Cardiac muscle cell (in vitro differentiated cells and primary cell): ENCODE data around the gene CD82. TPM values are rescaled to one million over a fixed set of nuclear protein-coding genes. Genes with fewer than 3 reads are reported as not detected.
A peak's percentile ranks its signal among the peaks of the same experiment; 100 is the strongest.

Source experiments
- DNase-seq, 2 donors: peaks; one replicate each; pipeline versions ENCODE4 v3.0.0 to v3.0.0-alpha.2; 2010 to 2017; ENCODE audit warnings: low read depth in 1 of 2, low spot score in 1 of 2
- H3K27ac ChIP-seq: fragments of 200-600 bp; sonication (generic); 2 replicates; pipeline ENCODE4 v1.5.1; 2016
- H3K27me3 ChIP-seq: fragments of 200-600 bp; sonication (generic); 2 replicates; pipeline ENCODE4 v1.6.0; 2016; ENCODE audit warnings: control low read depth
- H3K36me3 ChIP-seq: fragments of 200-600 bp; sonication (generic); 2 replicates; pipeline ENCODE4 v1.5.1; 2016; ENCODE audit warnings: control low read depth
- H3K4me1 ChIP-seq: fragments of 200-600 bp; sonication (generic); 2 replicates; pipeline ENCODE4 v1.8.1; 2017; ENCODE audit warnings: low read depth, mild to moderate bottlenecking, mixed run types
- H3K4me3 ChIP-seq: fragments of 200-600 bp; sonication (generic); 2 replicates; pipeline ENCODE4 v1.5.1; 2016; ENCODE audit warnings: mild to moderate bottlenecking
- H3K9me3 ChIP-seq: fragments of 200-600 bp; sonication (generic); 2 replicates; pipeline ENCODE4 v1.5.1; 2017; ENCODE audit warnings: low read depth, mild to moderate bottlenecking, control low read depth
- CTCF ChIP-seq: IDR thresholded peaks from 2 replicates; pipeline ENCODE4 v1.5.1; 2012; ENCODE audit warnings: low read depth, mild to moderate bottlenecking, low read length
- polyA plus RNA-seq: library from polyadenylated mRNA; unstranded; fragments of >200 nt; fragmentation: Nextera tagmentation; extraction: Ambion mirVana; gene quantifications from 2 replicates; pipeline ENCODE4 v1.2.1, GENCODE V29; 2016
- total RNA-seq: library from RNA; depleted of rRNA; stranded (reverse); fragments of >200 nt; gene quantifications from 2 replicates; pipeline ENCODE4 v1.2.3, GENCODE V29; 2016

Gene CD82
- total and polyA plus RNA-seq, 2 experiments from 2014 or later = 14.8 to 33.9 TPM

DNA sequence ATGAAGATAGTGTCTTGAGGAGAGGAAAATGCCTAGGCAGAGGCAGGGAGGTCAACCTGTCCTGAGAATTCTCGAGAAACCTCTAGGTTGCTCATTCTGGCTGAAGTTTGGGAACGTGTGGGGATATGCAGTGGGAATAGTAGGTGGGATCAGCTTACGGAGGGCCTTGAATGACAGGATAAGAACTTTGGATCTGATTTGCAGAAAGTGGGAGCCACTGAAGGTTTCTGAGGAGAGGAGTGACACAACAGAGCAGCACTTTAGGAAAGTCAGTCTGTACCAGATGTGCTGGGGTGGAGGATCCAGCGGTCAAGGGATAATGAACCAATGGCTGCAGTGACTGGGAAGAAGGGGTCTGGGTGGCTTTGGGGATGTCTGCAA lies 2.4 kb downstream of the CD82 start:
- Histone ChIP-seq H3K9me3 (no peaks in the 10 kb centered on the region), H3K4me3 (no peak overlapping the region), H3K27me3 (no peaks in the 10 kb centered on the region), H3K4me1 (peaks cover 7% of the 10 kb centered on the region), H3K27ac (no peak overlapping the region), H3K36me3 (no peaks in the 10 kb centered on the region)
- no peak for DNase-seq
- no peak for TF ChIP-seq CTCF

DNA sequence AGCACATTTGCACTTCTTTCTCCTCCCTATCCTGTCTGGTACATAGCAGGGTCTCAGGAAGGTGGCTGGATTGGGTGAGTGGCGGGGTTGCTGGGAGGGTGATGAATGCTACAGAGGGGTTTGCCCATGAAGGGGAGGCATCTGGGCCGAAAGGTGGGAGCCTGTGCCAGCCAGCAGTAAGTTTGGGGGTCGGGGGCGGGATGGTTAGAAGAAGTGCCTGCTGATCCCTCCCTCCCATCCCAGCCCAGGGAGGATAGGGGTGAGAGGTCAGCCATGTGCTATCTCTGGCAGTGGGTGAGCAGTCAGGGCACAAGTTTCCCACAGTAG lies 2.8 kb downstream of the CD82 start:
- TF ChIP-seq CTCF = no peak
- Histone ChIP-seq H3K27ac (no peak overlapping the region), H3K27me3 (no peaks in the 10 kb centered on the region), H3K4me1 (peaks cover 7% of the 10 kb centered on the region), H3K9me3 (no peaks in the 10 kb centered on the region), H3K4me3 (no peak overlapping the region), H3K36me3 (no peaks in the 10 kb centered on the region)
- no peak for DNase-seq

DNA sequence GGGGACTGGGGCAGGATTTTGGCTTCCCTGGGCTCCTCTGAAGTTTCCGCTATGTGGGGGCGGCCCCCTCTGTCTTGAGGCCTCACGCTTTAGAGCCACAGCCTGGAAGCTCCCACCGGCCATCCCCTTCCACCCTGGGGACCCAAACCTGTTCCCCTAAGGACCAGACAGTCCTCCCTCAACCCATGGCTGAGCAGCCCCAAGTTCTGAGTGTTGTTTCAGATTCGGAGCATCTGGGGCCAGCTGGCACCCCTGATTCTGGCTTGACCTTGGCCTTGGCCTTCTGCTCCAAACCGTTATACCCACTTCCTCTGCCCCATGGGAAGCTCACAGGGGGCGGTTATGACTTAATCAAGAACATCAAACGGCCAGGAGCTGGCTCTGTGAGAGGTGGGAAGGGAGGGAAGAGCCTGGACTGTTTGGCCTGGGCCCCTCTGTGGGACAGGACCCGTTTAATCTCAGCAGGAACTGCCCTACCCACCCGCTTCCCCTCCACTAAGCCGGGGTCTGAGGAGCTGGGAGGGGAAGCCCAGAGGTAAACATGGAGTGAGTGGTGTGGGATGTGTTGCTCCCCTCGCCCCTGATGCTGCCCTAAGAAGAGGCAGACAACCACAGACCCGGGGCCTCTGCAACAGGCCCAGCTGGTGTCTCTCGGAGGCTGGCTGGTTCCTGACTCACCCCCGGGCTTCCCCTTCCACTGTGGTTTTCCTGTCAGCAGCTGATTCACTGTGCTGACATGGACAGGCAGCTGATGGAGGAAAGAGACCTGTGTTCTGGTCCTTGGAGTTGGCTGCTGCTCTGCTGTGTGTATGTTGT lies 3.4 kb downstream of the CD82 start:
- Histone ChIP-seq H3K4me3 (no peak overlapping the region), H3K36me3 (no peaks in the 10 kb centered on the region), H3K27me3 (no peaks in the 10 kb centered on the region), H3K27ac (no peak overlapping the region), H3K4me1 (peaks cover 7% of the 10 kb centered on the region), H3K9me3 (no peaks in the 10 kb centered on the region)
- TF ChIP-seq CTCF = no peak
- peak in 1 of 2 donors; percentile 91 for DNase-seq

GRCh38 chr11:44570411-44571155 lies 5.1 kb downstream of the CD82 start:
- H3K9me3 ChIP-seq = no peaks in the 10 kb centered on the region
- no peaks in the 10 kb centered on the region for H3K27me3 ChIP-seq
- TF ChIP-seq CTCF = no peak
- DNase-seq = no peak
- H3K4me1 ChIP-seq = no peaks in the 10 kb centered on the region
- H3K36me3 ChIP-seq = no peaks in the 10 kb centered on the region
- H3K4me3 ChIP-seq = no peak overlapping the region
- H3K27ac ChIP-seq = no peak overlapping the region

- TF ChIP-seq CTCF = no peak
- Histone ChIP-seq H3K4me1 (no peaks in the 10 kb centered on the region), H3K27me3 (no peaks in the 10 kb centered on the region), H3K9me3 (no peaks in the 10 kb centered on the region), H3K36me3 (no peaks in the 10 kb centered on the region), H3K27ac (no peak overlapping the region), H3K4me3 (no peak overlapping the region)
- DNase-seq = no peak
These were observed 6.4 kb downstream of the CD82 start for GRCh38 chr11:44571871-44572270.
